ENCODE data around the gene CDH13. TPM values are rescaled to one million over a fixed set of nuclear protein-coding genes. Genes with fewer than 3 reads are reported as not detected.

The CDH13 gene
- total and polyA plus RNA-seq, 2 of the 8 experiments (the other 6 are each of a cell fraction or from before 2014, with no cell fraction given) = 2.3 to 2.4 TPM

- ChIA-PET CTCF (ENCODE audit: partially characterized antibody) (interaction anchor here (0.8 kb wide), 1 partner anchor 10 kb away, joined by 3 read pairs; no protein-coding TSS in a partner anchor), POLR2A (ENCODE audit: partially characterized antibody) (no interaction called here)
- Histone ChIP-seq H3K9me3 (ENCODE audit: insufficient read depth in 2 of 2, low read depth in 1 of 2, low read length in 1 of 2) (no peaks in the 10 kb centered on the region; a peak in 1 of 4 replicates), H3K4me2 (ENCODE audit: insufficient read depth in 1 of 2, low read depth in 2 of 2, low read length in 2 of 2) (no peak overlapping the region), H3K4me1 (replicated peaks in 1 of 4; ENCODE audit: control insufficient read depth in 3 of 4, insufficient read depth in 4 of 4, low read length in 3 of 4) (no peaks in the 10 kb centered on the region), H4K91ac (replicated peaks; ENCODE audit: insufficient read length, low read length) (no peak overlapping the region), H2BK15ac (ENCODE audit: low read length) (no peak overlapping the region), H2BK5ac (ENCODE audit: low read depth, low read length) (no peak overlapping the region), H3K56ac (replicated peaks; ENCODE audit: insufficient read length, low read depth, low read length) (no peak overlapping the region), H3K79me1 (ENCODE audit: low read depth, low read length) (no peaks in the 10 kb centered on the region), H4K8ac (ENCODE audit: extremely low read depth, insufficient read depth, low read length) (no peak overlapping the region), H3K4ac (replicated peaks; ENCODE audit: insufficient read length, low read depth, low read length) (no peak overlapping the region), H3K27me3 (replicated peaks in 1 of 4; ENCODE audit: control insufficient read depth in 3 of 4, extremely low read depth in 1 of 4, insufficient read depth in 3 of 4, low read length in 3 of 4) (no peaks in the 10 kb centered on the region), H3K36me3 (ENCODE audit: control insufficient read depth in 2 of 4, insufficient read depth in 4 of 4, low read length in 3 of 4) (no peaks in the 10 kb centered on the region), H4K5ac (ENCODE audit: insufficient read length, low read depth, low read length) (no peak overlapping the region), H3K23ac (ENCODE audit: insufficient read length) (no peak overlapping the region), H2AK5ac (ENCODE audit: low read depth, low read length) (no peak overlapping the region), H2BK12ac (ENCODE audit: low read depth, low read length) (no peak overlapping the region), H2BK20ac (ENCODE audit: low read length) (no peak overlapping the region), H3K18ac (ENCODE audit: extremely low read depth, low read length) (no peak overlapping the region), H3K14ac (ENCODE audit: insufficient read length) (no peak overlapping the region), H3K4me3 (ENCODE audit: extremely low read depth in 1 of 4, insufficient read depth in 2 of 4, low read depth in 3 of 4, low read length in 4 of 4) (no peak overlapping the region), H3K79me2 (ENCODE audit: control insufficient read depth in 1 of 2, insufficient read depth in 2 of 2, low read length in 2 of 2) (no peaks in the 10 kb centered on the region), H3K23me2 (ENCODE audit: low read depth, low read length) (peaks cover 6% of the 10 kb centered on the region; the same call in 1 of the 2 replicates), H2AFZ (ENCODE audit: low read length) (no peak overlapping the region), H3K9ac (replicated peaks in 1 of 4; ENCODE audit: extremely low read depth in 1 of 4, low read depth in 3 of 4, low read length in 3 of 4) (no peak overlapping the region), H4K20me1 (replicated peaks in 1 of 2; ENCODE audit: control insufficient read depth in 1 of 2, insufficient read depth in 2 of 2, low read length in 2 of 2) (peaks cover 0 to 2% of the 10 kb centered on the region in 2 experiments), H3K27ac (ENCODE audit: low read depth, low read length) (no peak overlapping the region), H2BK120ac (replicated peaks; ENCODE audit: low read depth, low read length) (no peak overlapping the region)
- DNase-seq (ENCODE audit: low read depth in 1 of 2, low spot score in 2 of 2) (no peak), FAIRE-seq (no peak)
- 95% methylated on average over 6 of the region's 6 CpGs; no CpG with 5 or more reads in 1 of the 2 experiments for WGBS, 2 experiments (ENCODE audit: extremely low coverage in 1 of 2, insufficient coverage in 1 of 2, insufficient read length in 1 of 2, insufficient replicate concordance in 2 of 2, low coverage in 1 of 2, low lambda C conversion rate in 2 of 2, missing lambda C conversion rate in 1 of 2)
- no peak for TF ChIP-seq GTF2F1 (IDR thresholded peaks at IDR 0.05; ENCODE audit: borderline replicate concordance, low read depth, low read length)
- no peak for TF ChIP-seq CHD2 (IDR thresholded peaks at IDR 0.05; ENCODE audit: low read length)
- TF ChIP-seq POU5F1 (IDR thresholded peaks at IDR 0.05; ENCODE audit: low read depth, low read length) = no peak
- TF ChIP-seq ZNF274 (IDR thresholded peaks at IDR 0.05; ENCODE audit: borderline replicate concordance, extremely low read depth, low read length) = no peak
- no peak for TF ChIP-seq NRF1 (IDR thresholded peaks at IDR 0.05; ENCODE audit: low read depth, low read length)
- no peak for TF ChIP-seq POLR2A (IDR thresholded peaks at IDR 0.05; ENCODE audit: control extremely low read depth in 1 of 2, low read depth in 2 of 2, low read length in 2 of 2)
- no peak for TF ChIP-seq KDM5A (IDR thresholded peaks at IDR 0.05; ENCODE audit: low read length)
- TF ChIP-seq ASH2L (IDR thresholded peaks at IDR 0.05; ENCODE audit: low read length) = no peak
- no peak for TF ChIP-seq MAFK (IDR thresholded peaks at IDR 0.05; ENCODE audit: low read depth, low read length)
- TF ChIP-seq CTCF (IDR thresholded peaks at IDR 0.05; ENCODE audit: control extremely low read depth in 1 of 3, insufficient read depth in 1 of 3, low read depth in 1 of 3, low read length in 3 of 3) = no peak
- TF ChIP-seq SP4 (IDR thresholded peaks at IDR 0.05; ENCODE audit: low read length) = no peak
- TF ChIP-seq SAP30 (IDR thresholded peaks at IDR 0.05; ENCODE audit: insufficient read depth, insufficient replicate concordance, low read length) = no peak
- TF ChIP-seq SRF (IDR thresholded peaks at IDR 0.05; ENCODE audit: low read depth, low read length) = no peak
These were observed 372.9 kb downstream of the CDH13 start for GRCh38 chr16:82999711-83000110.
